GM23248 (cell line): ENCODE data around the gene GPC3. TPM values are rescaled to one million over a fixed set of nuclear protein-coding genes. Genes with fewer than 3 reads are reported as not detected.

ENCODE experiments used
- DNase-seq: peaks from one replicate; pipeline ENCODE4 v3.0.0-alpha.2; 2015
- H2AFZ ChIP-seq: fragments of 200-600 bp; sonication (generic); 2 replicates; pipeline ENCODE4 v1.6.1; 2016; ENCODE audit warnings: antibody characterized with exemption
- H3F3A ChIP-seq: fragments of 200-600 bp; sonication (generic); 2 replicates; pipeline ENCODE4 v1.6.1; 2016; ENCODE audit warnings: mild to moderate bottlenecking, antibody characterized with exemption, mixed run types; ENCODE audit not compliant: insufficient read depth
- H3K27ac ChIP-seq: fragments of 200-600 bp; sonication (generic); 2 replicates; pipeline ENCODE4 v1.5.1; 2016; ENCODE audit warnings: mild to moderate bottlenecking
- H3K27me3 ChIP-seq: fragments of 200-600 bp; sonication (generic); replicated peaks from 2 replicates; pipeline ENCODE4 v1.6.1; 2016; ENCODE audit warnings: mild to moderate bottlenecking; ENCODE audit not compliant: insufficient read depth
- H3K36me3 ChIP-seq: fragments of 200-600 bp; sonication (generic); 2 replicates; pipeline ENCODE4 v1.6.1; 2016; ENCODE audit warnings: low read depth, mild to moderate bottlenecking
- H3K4me1 ChIP-seq: fragments of 200-600 bp; sonication (generic); 2 replicates; pipeline ENCODE4 v1.6.1; 2016; ENCODE audit warnings: mild to moderate bottlenecking; ENCODE audit not compliant: insufficient read depth
- H3K4me2 ChIP-seq: fragments of 200-600 bp; sonication (generic); one replicate; pipeline ENCODE4 v1.6.1; 2016; ENCODE audit warnings: mild to moderate bottlenecking; ENCODE audit not compliant: unreplicated experiment
- H3K4me3 ChIP-seq: fragments of 200-600 bp; sonication (generic); 2 replicates; pipeline ENCODE4 v1.5.1; 2016; ENCODE audit warnings: mild to moderate bottlenecking
- H3K79me2 ChIP-seq: fragments of 200-600 bp; sonication (generic); 2 replicates; pipeline ENCODE4 v1.6.1; 2016; ENCODE audit warnings: mild to moderate bottlenecking; ENCODE audit not compliant: insufficient read depth
- H3K9ac ChIP-seq: fragments of 200-600 bp; sonication (generic); 2 replicates; pipeline ENCODE4 v1.6.1; 2016; ENCODE audit warnings: mild to moderate bottlenecking
- H3K9me2 ChIP-seq: fragments of 200-600 bp; sonication (generic); 2 replicates; pipeline ENCODE4 v1.6.1; 2016; ENCODE audit warnings: mixed run types, mild to moderate bottlenecking, moderate library complexity; ENCODE audit not compliant: insufficient read depth
- H3K9me3 ChIP-seq: fragments of 200-600 bp; sonication (generic); one replicate; pipeline ENCODE4 v1.6.1; 2017; ENCODE audit warnings: low read depth
- H4K20me1 ChIP-seq: fragments of 200-600 bp; sonication (generic); 2 replicates; pipeline ENCODE4 v1.6.0; 2016; ENCODE audit not compliant: insufficient read depth
- EZH2 ChIP-seq: fragments of 200-600 bp; sonication (generic); IDR thresholded peaks from 2 replicates; pipeline ENCODE4 v1.6.1; 2018; ENCODE audit warnings: antibody characterized with exemption, mild to moderate bottlenecking; ENCODE audit not compliant: insufficient read depth, poor library complexity, severe bottlenecking
- EZH2phosphoT487 ChIP-seq: fragments of 200-600 bp; sonication (generic); IDR thresholded peaks from 2 replicates; pipeline ENCODE4 v1.6.1; 2018; ENCODE audit warnings: antibody characterized with exemption, moderate library complexity, mild to moderate bottlenecking, low read depth; ENCODE audit not compliant: insufficient read depth
- WGBS, 2 experiments: methylation state at CpG; one replicate each; pipeline ENCODE4 v1.1.6; 2015 to 2017; ENCODE audit warnings: low lambda C conversion rate in 2 of 2, low coverage in 1 of 2; ENCODE audit errors: missing lambda C conversion rate in 2 of 2; 5-methylcytosine and 5-hydroxymethylcytosine counted together
- in situ Hi-C: fragments of 300-500 bp; cut with MboI; formaldehyde crosslinking; loops from 2 replicates; pipeline ENCODE4 v1.15.0; 2020
- polyA plus RNA-seq: library from polyadenylated mRNA; unstranded; fragments of >200 nt; fragmentation: Nextera tagmentation; extraction: Ambion mirVana; gene quantifications from 2 replicates; pipeline ENCODE4 v1.2.1, GENCODE V29; 2016
- total RNA-seq: library from RNA; depleted of rRNA; stranded (reverse); fragments of >200 nt; shearing (Covaris generic); gene quantifications from 2 replicates; pipeline ENCODE4 v1.2.3, GENCODE V29; 2014

GPC3 gene
- total and polyA plus RNA-seq, 2 experiments from 2014 or later, result not detected

- Histone ChIP-seq H3K27me3 (no peaks in the 10 kb centered on the region), H3K9ac (no peak overlapping the region), H3K27ac (no peak overlapping the region), H3K9me2 (no peaks in the 10 kb centered on the region), H3F3A (no peaks in the 10 kb centered on the region), H4K20me1 (no peaks in the 10 kb centered on the region), H3K4me2 (no peak overlapping the region), H2AFZ (no peak overlapping the region), H3K36me3 (no peaks in the 10 kb centered on the region), H3K4me3 (no peak overlapping the region), H3K9me3 (no peaks in the 10 kb centered on the region), H3K4me1 (no peaks in the 10 kb centered on the region), H3K79me2 (no peaks in the 10 kb centered on the region)
- in situ Hi-C loops, result no loop called here
- TF ChIP-seq EZH2phosphoT487, result no peak
- TF ChIP-seq EZH2, result no peak
- WGBS, 2 experiments, result 78 to 83% methylated on average over 5 to 6 of the region's 7 CpGs
- no peak for DNase-seq
Observed at GRCh38 chrX:133523526-133523925, 461.9 kb downstream of the GPC3 start.

DNA sequence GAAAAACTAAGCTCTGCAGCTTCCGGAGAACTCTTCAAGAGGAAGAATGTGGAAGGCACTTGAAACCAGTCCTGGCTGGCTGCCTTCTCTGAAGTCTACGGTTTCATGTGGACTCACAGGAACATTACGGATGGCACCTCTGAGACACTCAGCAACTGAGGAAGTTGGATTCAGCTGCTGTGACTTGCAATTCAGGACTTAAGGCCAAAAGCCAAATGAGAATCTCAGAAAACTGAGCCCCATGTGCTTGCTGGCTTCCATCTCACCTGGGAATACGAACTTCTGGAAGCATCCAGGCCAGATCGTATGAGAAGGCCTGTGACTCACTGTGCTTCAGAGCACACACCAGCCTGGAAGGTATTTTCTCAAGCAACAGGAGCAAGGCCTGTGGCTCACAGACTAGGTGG is 462.3 kb downstream of the GPC3 start:
- no peaks in the 10 kb centered on the region for H3F3A ChIP-seq
- H3K27me3 ChIP-seq, result no peaks in the 10 kb centered on the region
- no peak overlapping the region for H3K4me2 ChIP-seq
- in situ Hi-C loops, result no loop called here
- 39 to 51% methylated on average over 5 of the region's 5 CpGs for WGBS, 2 experiments
- TF ChIP-seq EZH2phosphoT487 (no peak), EZH2 (no peak)
- H3K9ac ChIP-seq, result no peak overlapping the region
- peak; percentile 21 for DNase-seq
- no peak overlapping the region for H3K27ac ChIP-seq
- H4K20me1 ChIP-seq, result no peaks in the 10 kb centered on the region
- no peaks in the 10 kb centered on the region for H3K9me3 ChIP-seq
- no peak overlapping the region for H2AFZ ChIP-seq
- H3K4me1 ChIP-seq, result no peaks in the 10 kb centered on the region
- H3K79me2 ChIP-seq, result no peaks in the 10 kb centered on the region
- no peaks in the 10 kb centered on the region for H3K9me2 ChIP-seq
- H3K36me3 ChIP-seq, result no peaks in the 10 kb centered on the region
- H3K4me3 ChIP-seq, result no peak overlapping the region

DNA sequence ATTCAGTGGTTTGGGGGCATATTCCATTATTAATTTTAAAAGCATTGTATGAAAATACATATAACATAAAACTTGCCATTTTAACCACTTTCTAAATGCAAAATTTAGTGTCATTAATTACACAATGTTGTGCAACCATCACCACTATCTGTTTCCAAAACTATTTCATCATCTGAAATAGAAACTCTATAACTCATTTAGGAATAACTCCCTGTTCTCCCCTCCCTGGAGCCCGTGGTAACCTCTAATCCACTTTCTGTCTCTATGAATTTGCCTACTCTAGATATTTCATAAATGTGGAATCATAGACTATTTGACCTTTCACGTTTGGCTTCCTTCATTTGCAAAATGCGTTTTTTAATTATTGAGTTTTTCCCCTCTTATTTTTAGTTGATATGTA is 468.7 kb downstream of the GPC3 start:
- Histone ChIP-seq H3K9me2 (no peaks in the 10 kb centered on the region), H4K20me1 (no peaks in the 10 kb centered on the region), H3K9ac (no peak overlapping the region), H3F3A (no peaks in the 10 kb centered on the region), H3K79me2 (no peaks in the 10 kb centered on the region), H2AFZ (no peak overlapping the region), H3K27me3 (no peaks in the 10 kb centered on the region), H3K9me3 (no peaks in the 10 kb centered on the region), H3K4me1 (no peaks in the 10 kb centered on the region), H3K4me3 (no peak overlapping the region), H3K4me2 (no peak overlapping the region), H3K36me3 (no peaks in the 10 kb centered on the region), H3K27ac (no peak overlapping the region)
- DNase-seq, result peak; percentile 23
- WGBS, 2 experiments, result 3 to 23% methylated on average over 3 of the region's 3 CpGs
- TF ChIP-seq EZH2phosphoT487 (no peak), EZH2 (no peak)
- in situ Hi-C loops, result no loop called here

GRCh38 chrX:133514486-133514885 is 470.9 kb downstream of the GPC3 start:
- Histone ChIP-seq H3K4me1 (no peaks in the 10 kb centered on the region), H4K20me1 (no peaks in the 10 kb centered on the region), H3K36me3 (no peaks in the 10 kb centered on the region), H3K27ac (no peak overlapping the region), H3K4me2 (no peak overlapping the region), H3K9me3 (no peaks in the 10 kb centered on the region), H3F3A (no peaks in the 10 kb centered on the region), H3K9ac (no peak overlapping the region), H3K79me2 (no peaks in the 10 kb centered on the region), H2AFZ (no peak overlapping the region), H3K9me2 (no peaks in the 10 kb centered on the region), H3K4me3 (no peak overlapping the region), H3K27me3 (no peaks in the 10 kb centered on the region)
- TF ChIP-seq EZH2phosphoT487 (no peak), EZH2 (no peak)
- in situ Hi-C loops, result no loop called here
- 60 to 71% methylated on average over 1 of the region's 1 CpG for WGBS, 2 experiments
- DNase-seq, result no peak

DNA sequence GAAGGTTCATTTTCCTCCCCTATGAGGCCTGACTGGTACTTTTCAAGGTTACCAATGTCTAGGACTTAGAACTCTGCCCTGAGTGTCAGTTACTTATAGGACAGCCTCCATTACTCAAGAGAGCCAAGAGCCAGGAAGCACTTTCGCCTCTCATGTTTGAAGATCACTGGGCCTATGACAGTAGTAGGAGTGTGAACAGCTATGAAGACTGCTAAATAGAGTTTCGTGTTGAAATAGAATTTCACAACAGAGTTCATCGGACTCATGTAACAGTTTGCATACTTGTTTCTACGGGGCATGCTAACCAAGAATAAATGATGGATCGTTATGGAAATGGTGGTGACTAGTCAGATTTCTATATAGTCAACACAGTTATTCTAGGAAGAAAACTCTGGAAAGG is 472.3 kb downstream of the GPC3 start:
- no peak for DNase-seq
- H3K4me3 ChIP-seq, result no peak overlapping the region
- no peaks in the 10 kb centered on the region for H3K9me3 ChIP-seq
- no peak overlapping the region for H3K27ac ChIP-seq
- no peaks in the 10 kb centered on the region for H3K36me3 ChIP-seq
- no peak for TF ChIP-seq EZH2phosphoT487
- no peak for TF ChIP-seq EZH2
- no peak overlapping the region for H3K9ac ChIP-seq
- H3F3A ChIP-seq, result no peaks in the 10 kb centered on the region
- H3K79me2 ChIP-seq, result no peaks in the 10 kb centered on the region
- H3K4me1 ChIP-seq, result no peaks in the 10 kb centered on the region
- no peaks in the 10 kb centered on the region for H3K27me3 ChIP-seq
- WGBS, 2 experiments, result 62 to 74% methylated on average over 5 of the region's 5 CpGs
- H3K4me2 ChIP-seq, result no peak overlapping the region
- no peaks in the 10 kb centered on the region for H3K9me2 ChIP-seq
- H4K20me1 ChIP-seq, result no peaks in the 10 kb centered on the region
- in situ Hi-C loops, result no loop called here
- H2AFZ ChIP-seq, result no peak overlapping the region
